ENCODE measurements around the gene ATP2B3.
"Not testable (repeated sequence)": the region's sequence is repeated elsewhere in the genome, so short reads cannot be mapped to it uniquely, and the experiment has no call there.

ATP2B3 gene

GRCh38 chrX:153595859-153596857 lies 78.7 kb downstream of the ATP2B3 start:
- DNase-seq (ENCODE audit: low spot score) = no peak

GRCh38 chrX:153596981-153597750 lies 79.7 kb downstream of the ATP2B3 start:
- DNase-seq (ENCODE audit: low spot score) = no peak

- peak; percentile 40 for DNase-seq (ENCODE audit: low spot score)
These were observed 81.2 kb downstream of the ATP2B3 start, which contains the start of gene CCNQ for GRCh38 chrX:153598541-153599191. Gene CCNQ, minus strand, starts transcription at chrX:153599139. Its CDS starts 66 bp downstream, at chrX:153599073.

GRCh38 chrX:153599192-153600031 lies 82.0 kb downstream of the ATP2B3 start:
- DNase-seq (ENCODE audit: low spot score) = peak; percentile 97

DNA sequence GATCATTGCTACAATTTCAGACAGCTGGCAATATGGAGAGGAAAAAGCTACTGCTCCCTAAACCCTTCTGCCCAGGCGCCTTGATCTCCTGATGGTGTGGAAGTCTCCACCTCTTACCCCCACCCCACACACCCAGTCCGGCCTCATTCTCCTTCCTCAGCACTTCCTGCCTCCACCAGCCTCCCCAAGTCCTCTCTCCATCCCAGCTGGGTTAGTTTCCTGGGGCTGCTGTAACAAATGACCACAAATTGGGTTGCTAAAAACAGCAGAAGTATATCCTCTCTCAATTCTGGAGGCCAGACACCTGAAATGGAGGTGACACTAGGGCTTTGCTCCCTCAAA lies 82.6 kb downstream of the ATP2B3 start:
- no peak for DNase-seq (ENCODE audit: low spot score)

DNA sequence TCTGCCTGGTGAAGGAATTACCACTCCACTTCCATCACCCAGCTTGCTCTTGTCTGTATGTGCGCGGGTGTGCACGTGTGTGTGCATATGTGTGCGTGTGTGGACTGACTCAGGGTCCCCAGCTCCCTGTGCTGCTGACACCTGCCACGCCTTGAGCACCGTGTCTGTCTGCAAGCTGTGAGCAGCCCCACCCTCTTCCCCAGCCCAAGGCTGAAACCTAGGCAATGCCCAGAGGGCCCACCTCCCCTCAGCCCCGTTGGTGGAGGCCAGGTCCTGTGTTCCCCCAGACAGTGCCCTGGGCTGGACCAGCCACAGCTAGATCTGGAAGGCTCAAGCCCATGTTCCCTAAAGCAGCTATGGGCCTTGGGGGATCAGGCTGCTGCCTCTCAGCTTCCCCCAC lies 83.5 kb downstream of the ATP2B3 start:
- no peak for DNase-seq (ENCODE audit: low spot score)

- no peak for DNase-seq (ENCODE audit: low spot score)
These were observed 84.2 kb downstream of the ATP2B3 start for GRCh38 chrX:153601511-153602110.

DNA sequence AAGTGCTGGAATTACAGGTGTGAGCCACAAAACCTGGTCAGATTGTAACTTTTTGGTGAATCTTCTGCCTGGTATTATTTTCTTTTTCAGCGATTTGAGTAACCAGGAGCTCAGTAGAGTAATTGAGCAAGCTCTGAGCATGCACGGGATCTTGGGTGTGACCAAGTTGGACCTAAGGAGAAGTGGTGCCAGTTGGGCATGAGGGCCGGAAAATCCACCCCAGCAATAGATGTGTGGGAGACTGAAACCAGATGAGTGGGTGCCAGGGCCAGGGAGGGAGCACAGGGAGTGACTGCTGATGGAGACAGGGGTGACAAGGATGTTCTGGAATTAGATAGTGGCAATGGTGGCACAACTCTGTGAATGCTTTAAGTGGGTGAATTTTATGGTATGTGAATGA lies 85.2 kb downstream of the ATP2B3 start:
- DNase-seq (ENCODE audit: low spot score) = no peak

GRCh38 chrX:153603131-153603656 lies 85.8 kb downstream of the ATP2B3 start:
- no peak for DNase-seq (ENCODE audit: low spot score)

GRCh38 chrX:153604666-153605380 lies 87.4 kb downstream of the ATP2B3 start:
- DNase-seq (ENCODE audit: low spot score) = not testable (repeated sequence)

DNA sequence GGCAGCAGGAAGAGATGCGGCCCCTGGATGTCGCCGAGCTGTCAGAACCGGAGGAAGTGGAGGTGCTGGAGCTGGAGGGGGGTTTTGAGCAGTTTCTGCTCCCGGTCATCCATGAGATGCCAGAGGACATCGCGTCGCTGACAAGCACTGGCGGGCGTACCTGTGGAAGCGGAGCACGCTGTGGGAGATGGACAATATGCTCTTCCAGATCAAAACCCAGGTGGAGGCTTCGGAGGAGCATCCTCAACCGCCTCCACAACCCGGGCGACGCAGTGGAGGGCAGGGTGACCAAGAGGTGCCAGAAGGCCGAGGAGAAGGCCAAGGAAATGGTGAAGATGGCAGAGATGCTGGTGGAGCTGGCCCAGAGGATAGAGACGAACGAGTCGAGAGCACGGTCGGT lies 89.1 kb downstream of the ATP2B3 start:
- DNase-seq (ENCODE audit: low spot score) = no peak

GRCh38 chrX:153608376-153608775 lies 90.9 kb downstream of the ATP2B3 start:
- DNase-seq (ENCODE audit: low spot score) = no peak

GRCh38 chrX:153608806-153609205 lies 91.4 kb downstream of the ATP2B3 start:
- no peak for DNase-seq (ENCODE audit: low spot score)

DNA sequence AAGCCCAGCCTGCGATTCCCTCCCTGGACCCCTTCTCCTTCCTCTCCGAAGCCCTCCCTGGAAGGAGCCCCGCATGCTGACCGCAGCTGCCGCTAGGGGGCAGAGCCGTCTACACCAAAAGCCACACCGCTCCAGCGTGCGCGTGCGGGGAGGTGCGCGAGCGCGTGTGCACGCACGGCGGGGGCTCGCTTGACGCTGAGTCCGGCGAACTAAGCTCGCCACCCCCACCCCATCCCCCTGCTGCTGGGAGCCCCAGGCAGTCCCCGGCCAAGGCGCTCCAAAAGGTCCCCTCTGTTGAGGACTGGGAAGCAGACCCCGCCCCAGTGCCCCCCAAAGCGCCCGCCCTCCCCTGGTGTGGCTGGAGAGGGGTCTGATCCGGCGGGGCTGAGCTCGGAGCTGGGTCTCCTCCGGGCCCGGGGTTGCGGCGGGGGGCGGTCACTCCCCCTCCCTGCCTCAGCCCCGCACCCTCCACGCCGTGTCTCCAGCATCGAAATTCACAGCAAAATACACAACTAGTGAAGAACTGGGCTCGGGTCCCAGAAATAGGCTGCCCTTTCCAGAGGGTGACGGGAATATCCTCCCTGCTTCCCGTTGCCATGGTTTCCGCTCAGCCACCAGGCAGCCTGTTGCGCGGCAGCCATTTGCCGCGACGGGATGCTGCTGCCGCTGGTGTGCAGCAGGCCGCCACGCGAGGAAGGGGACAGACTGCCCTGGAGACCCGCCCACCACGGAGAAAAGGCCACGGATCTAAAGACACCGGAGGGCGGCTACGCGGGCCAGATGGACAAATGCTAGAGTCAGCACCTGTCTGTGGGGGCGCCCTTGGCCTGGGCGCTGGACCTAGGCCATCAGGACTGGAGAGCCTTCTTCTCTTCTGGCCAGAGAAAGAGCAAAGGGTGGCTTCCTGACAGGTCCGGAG lies 92.7 kb downstream of the ATP2B3 start:
- DNase-seq (ENCODE audit: low spot score) = peak; percentile 75

- DNase-seq (ENCODE audit: low spot score) = no peak
These were observed 93.4 kb downstream of the ATP2B3 start for GRCh38 chrX:153610836-153611213.

DNA sequence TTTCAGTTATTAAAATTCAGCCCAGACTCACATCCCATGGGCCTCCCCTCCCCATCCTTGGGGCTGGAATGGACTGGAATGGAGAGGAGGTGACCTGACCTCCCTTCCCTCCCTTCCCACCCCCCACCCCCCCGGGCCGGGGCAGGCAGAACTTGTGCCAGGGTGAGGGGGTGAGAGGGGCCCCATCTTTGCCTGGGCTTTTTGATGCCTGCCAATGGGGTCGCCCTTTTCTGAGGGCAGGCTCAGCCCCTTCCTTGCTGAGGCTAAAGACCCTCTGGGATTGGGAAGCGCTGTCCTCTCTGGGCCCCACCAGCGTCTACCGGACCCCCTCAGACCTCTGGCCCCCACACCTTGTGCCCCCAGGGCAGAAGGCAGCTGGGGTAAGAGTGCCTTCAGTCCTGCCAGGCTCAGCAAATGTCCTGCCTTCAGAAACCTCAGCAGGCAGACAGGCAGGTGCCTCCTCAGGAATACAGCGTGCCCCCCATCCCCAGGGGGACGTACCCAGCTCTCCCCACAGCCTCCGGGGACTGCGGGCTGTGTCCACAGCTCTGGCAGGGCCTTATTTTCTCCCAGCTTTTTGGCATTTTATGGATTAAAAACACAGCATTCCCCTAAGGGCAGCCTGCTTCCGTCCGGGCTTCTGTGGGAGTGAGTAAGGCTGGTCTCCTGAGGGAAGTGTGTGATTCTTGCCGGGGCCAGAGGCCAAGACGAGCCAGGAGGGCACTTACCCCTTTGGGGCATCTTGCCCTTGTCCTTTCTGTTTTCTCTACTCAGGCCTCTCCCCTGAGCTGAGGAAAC lies 94.1 kb downstream of the ATP2B3 start:
- DNase-seq (ENCODE audit: low spot score) = no peak

- no peak for DNase-seq (ENCODE audit: low spot score)
These were observed 95.0 kb downstream of the ATP2B3 start for GRCh38 chrX:153612413-153612812.

GRCh38 chrX:153614818-153615217 lies 97.4 kb downstream of the ATP2B3 start:
- DNase-seq (ENCODE audit: low spot score) = no peak
